HG03045 (cell line): ENCODE results near the gene PRSS3.
"Not testable (repeated sequence)": the region's sequence is repeated elsewhere in the genome, so short reads cannot be mapped to it uniquely, and the experiment has no call there.

Experiments
- ATAC-seq: cut with Tn5 transposase; IDR thresholded peaks from one replicate; pipeline ENCODE4 v1.9.1; 2021; ENCODE audit warnings: mild to moderate bottlenecking, moderate library complexity; ENCODE audit not compliant: unreplicated experiment

PRSS3 gene

DNA sequence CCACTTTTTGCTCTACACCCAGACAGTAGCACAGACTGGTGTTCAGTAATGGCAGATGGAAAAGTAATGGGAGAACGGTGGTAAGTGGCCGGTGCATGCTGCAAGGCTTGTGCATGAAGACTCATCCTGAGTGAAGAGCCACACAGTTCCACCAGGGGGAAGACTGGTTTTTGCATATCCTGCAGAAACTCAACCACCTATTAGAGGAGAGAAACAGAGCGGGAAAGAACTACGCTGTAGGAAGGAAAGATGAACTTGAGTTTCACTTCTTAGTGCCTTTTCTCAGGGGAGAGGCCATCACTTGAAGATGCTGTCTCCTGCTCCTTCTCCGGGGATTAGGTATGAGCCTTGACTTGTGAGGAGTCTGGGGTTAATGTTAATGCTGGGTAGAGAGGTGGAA lies 9.4 kb upstream of the PRSS3 start:
- ATAC-seq: no peak

DNA sequence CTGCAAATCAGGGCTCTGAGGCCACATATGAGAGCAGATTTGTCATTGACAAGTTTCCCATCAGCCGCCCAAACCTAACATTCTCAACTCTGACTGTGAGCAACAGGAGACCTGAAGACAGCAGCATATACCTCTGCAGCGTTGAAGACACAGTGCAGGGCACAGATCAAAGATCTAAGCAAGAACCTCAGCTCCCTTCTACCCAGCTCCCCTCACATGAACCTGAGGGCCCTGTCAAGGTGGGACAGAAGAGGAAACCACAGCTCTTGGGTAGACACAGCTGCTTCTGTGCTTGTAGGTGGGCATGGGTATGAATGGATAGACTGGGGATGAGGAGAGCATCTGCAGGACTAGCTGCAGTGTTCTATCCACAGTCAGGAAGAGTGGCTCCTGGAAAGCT lies 8.7 kb upstream of the PRSS3 start:
- no peak for ATAC-seq

DNA sequence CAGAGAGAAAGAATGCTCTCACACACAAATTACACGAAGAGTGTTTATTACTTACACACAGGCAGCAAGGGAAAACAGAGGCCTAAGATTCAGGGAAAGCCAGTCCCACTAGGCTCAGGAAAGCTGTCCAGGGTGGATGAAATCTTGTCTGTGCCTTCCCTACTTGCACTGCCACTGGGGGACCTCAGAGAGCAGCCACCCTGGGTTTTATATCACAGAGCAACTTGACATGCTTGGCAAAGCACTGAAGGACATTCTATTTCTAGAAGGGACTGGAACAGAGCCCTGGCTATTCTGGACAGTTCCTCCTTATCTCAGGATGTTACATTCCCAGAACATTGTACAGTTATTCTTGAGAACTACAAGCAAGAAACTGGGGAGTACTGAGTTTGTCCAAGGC lies 7.5 kb upstream of the PRSS3 start:
- no peak for ATAC-seq

DNA sequence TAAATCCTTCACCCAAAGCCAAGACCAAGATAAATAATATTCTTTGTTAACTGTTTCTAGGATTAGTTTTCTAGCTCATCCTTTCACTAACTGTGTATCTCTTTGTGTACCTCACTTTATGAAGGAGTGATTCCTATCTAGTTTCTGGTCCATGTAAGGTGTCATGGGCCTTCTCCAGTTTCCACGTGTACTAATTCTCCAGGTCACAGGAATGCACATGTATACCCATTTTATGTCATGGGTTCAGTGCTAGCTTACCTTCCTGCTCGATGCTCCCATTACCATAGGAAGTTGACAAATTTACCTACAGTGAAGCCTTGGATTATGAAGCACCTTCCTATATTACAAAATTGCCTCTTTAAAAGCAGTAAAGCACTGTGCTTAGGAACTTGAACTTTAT lies 5.9 kb upstream of the PRSS3 start:
- ATAC-seq: not testable (repeated sequence)

DNA sequence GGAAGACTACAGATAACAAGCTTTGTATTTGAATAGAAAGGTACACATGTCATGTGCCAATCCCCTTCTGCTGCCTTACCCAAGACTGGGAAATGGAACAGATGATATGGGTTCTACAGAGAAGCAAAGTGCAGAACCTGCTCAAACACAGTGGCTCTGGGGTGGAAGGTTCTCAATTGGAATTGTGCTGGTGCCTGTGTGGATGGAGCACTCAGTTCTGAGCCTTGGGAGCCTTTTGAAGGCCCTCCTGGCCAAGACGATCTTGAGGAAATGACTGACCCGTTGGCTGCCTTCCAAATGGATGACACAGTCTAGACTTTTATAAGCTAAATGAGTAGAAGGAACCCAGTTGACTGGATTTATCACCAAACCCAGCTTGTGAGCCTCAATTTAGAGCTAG lies 4.2 kb upstream of the PRSS3 start:
- no peak for ATAC-seq

DNA sequence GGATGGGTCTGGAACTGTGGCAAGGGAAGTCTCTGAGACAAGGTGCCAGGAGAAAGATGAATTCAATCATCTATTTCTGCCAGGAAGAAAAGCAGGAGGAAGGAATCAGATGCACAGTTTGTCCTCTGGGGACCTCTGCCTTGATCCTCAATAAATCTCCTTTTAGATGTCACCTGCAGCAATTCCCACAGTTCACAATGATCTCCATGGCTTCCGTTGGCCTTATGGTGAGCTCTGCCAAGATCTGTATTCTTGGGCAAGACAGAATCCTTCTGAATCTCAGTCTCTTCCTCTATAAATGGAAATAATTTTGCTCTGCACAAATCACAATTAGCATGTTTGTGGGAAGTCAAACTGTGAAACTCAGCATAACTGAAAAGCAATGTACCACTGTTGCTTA lies 1.9 kb upstream of the PRSS3 start:
- ATAC-seq: not testable (repeated sequence)

DNA sequence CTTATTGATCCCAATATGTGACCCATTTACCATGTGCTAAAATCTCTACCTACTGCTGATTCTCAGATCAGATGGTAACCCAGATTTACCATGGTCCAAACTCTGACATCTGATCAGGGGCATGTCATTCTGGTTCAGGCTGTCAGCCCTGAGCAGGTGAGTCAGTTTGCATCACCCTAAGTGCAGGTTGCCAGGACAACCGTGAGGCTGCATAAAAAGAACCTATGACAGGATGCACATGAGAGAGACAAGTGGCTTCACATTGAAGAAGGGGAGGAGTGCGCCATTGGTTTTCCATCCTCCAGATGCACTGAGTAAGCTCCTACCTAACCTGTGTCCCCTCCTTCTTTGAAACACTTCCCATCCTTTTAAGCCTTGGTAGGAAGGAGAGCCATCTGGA lies 801 bp upstream of the PRSS3 start:
- no peak for ATAC-seq

DNA sequence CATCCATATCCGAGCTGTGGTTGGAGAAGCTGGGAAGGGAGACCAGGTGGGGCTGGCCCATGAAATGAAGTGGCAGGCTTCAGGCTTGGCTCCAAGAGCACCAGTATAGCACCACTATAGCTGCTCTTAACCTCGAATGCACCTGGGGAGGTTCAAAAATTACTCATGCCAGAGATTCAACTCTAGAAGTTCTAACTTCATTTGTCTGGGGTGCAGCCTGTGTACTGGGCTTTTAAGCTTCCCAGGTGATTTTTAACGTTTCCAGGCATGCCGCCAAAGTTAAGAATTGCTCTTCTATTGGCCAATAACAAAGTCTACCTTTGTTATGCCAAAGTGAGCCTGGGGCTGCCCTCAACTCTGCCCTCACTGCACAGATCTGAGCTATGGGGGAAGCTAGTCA lies 458 bp downstream of the PRSS3 start:
- no peak for ATAC-seq

DNA sequence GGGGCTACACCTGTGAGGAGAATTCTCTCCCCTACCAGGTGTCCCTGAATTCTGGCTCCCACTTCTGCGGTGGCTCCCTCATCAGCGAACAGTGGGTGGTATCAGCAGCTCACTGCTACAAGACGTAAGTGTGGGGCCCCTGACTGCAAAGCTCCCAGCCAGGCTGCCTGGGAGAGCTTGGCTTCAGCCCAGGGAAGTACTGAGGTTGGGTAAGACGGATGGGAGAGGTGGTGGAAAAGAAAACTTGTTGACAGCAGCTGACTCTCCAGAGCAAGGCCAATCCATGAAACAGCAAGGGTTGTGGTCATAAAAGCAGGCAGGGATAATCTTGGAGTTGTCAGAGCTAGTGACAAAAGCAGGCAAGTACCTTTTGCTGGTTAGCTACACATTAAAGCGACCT lies 1.3 kb downstream of the PRSS3 start:
- ATAC-seq: not testable (repeated sequence)

DNA sequence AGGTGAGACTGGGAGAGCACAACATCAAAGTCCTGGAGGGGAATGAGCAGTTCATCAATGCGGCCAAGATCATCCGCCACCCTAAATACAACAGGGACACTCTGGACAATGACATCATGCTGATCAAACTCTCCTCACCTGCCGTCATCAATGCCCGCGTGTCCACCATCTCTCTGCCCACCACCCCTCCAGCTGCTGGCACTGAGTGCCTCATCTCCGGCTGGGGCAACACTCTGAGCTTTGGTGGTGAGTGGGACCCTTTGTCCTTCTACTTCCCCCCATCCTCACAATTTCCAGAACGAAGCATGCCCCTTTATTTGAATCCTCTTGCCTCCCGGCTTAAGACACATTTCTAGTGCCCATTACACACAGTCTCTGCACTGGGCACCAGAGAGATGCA lies 2.5 kb downstream of the PRSS3 start:
- ATAC-seq: no peak

DNA sequence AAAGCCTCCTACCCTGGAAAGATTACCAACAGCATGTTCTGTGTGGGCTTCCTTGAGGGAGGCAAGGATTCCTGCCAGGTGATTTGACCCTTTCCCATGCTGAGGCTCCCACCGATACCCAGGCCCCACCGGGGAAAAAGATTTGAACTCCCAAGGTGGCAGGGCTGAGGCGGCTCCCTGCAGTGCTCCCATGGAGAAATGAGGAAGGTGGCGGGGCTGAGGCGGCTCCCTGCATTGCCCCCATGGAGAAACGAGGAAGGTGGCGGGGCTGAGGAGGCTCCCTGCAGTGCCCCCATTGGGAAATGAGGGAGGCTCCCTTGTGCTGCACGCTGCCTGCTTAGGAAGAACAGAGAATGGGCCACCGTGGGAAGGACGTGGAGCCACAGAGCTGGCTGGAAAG lies 3.2 kb downstream of the PRSS3 start:
- no peak for ATAC-seq

DNA sequence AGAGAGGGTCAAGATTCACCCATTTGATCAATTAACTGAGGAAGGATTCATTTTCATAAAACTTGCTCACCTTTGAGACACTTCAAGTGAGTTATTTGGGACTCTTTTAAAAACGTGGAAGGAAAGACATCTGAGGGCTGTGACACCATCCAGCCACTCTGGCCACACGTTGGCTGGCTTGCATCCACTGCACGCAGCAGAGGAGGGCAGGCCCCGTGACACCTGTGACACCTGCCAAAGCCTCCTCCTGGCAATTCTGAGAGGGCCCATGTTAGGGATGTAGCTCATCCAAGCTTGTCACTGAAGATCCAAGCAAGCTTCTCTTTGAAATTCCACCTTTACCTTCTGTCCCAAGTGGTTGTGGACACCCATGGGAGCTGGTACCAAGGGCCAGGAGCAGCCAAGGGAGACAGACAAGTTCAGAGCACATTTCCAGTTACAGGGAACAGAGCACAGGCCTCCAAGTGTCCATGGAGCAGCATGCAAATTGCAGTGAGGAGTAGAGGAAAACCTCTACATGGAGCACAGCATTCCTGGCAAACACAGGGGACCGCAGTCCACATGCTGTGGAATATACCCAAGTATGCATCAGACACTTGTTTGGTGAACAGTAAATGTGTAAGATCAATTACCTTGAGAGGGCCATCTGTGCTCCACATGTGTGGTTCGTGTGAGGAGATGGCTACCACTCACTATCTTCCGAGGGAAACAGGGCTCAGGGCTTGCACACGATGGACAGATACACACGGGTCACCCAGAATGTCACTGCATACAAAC lies 4.8 kb downstream of the PRSS3 start:
- ATAC-seq: no peak

DNA sequence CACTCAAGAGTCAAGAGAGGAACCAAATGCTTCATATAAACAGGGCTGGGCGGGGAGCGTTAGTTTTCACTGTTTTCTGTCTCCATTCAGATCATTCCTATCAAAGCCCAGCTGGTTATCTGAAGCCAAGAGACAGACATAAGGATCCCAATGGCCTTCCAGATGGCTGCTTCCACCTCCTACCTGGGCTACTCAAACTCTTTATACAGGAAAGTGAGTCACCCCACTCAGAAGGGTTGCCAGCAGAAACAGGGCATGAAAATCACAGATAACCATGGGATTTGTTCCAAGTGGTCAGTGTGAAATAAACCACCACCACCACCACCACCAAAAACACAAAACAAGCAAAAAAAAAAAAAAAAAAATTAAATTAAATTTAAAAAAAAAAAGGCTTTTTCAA lies 5.5 kb downstream of the PRSS3 start:
- ATAC-seq: no peak

DNA sequence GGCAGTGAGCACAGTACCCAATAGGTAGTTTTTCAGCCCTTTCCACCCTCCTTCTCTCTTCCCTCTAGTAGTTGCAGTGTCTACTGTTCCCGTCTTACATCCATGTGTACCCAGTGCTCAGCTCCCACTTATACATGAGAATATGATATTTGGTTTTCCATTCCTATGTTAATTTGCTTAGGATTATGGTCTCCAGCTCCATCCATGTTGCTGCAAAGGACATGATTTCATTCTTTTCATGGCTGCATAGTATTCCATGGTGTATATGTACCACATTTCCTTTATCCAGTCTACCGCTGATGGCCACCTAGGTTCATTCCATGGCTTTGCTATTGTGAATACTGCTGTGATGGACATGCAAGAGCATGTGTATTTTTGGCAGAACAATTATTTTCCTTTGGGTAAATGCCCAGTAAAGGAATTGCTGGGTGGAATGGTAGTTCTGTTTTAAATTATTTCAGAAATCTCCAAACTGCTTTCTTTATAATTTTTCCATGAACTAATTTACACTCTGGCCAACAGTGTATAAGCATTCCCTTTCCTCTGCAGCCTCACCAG lies 6.7 kb downstream of the PRSS3 start:
- not testable (repeated sequence) for ATAC-seq

DNA sequence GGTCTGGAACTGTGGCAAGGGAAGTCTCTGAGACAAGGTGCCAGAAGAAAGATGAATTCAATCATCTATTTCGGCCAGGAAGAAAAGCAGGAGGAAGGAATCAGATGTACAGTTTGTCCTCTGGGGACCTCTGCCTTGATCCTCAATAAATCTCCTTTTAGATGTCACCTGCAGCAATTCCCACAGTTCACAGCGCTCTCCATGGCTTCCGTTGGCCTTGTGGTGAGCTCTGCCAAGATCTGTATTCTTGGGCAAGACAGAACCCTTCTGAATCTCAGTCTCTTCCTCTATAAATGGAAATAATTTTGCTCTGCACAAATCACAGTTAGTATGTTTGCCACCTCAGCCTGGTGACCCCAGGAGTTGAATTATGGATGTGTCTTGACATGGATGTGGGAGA lies 8.8 kb downstream of the PRSS3 start:
- not testable (repeated sequence) for ATAC-seq

DNA sequence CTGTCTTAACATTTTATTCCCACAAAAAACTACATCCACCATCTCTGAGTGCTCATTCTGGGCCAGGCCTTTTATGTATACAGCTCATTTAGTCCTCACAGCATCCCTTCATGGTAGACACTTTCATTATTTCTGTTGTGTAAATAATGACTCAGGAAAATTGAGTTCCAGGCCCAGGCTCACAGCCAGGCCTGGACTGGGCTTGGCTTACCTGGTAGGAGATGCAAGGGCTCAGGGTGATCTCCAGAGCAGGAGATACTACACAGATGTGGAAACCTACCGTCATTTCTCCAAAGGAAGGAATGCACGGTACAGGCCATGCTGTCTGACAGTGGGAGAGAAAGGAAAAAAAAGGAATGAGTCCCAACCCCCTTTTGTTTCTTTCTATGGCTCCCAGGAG lies 11.8 kb downstream of the PRSS3 start:
- ATAC-seq: not testable (repeated sequence)

DNA sequence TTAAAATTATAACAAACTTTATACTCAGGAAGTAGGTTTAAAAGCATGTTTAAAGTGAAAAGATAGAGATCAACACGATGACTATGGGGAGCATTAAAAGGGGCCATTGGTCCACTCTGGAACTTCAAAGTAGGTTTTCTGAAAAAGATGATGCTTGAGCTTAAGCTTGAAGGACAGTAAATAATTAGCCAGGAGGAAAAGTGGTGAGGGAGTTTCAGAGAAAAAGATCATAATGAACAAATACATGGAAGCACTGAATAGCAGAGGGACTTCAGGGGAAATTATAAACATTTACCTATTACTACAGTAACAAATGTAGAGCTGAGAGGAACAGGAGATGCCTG lies 13.6 kb downstream of the PRSS3 start:
- not testable (repeated sequence) for ATAC-seq

DNA sequence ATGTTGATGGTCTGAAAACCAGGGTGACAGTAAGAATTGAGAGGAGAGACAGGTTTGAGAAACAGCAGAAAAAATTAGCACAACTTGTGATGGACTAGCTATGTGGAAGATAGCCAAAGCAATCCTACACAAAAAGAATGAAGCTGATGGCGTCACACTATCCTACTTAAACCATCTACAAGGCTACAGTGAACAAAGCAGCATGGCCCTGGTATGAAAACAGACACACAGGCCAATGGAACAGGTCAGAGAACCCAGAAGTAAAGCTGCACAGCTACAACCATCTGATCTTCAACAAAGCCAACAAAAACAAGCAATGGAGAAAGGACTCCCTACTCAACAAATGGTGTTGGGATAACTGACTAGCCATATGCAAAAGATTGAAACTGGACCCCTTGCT lies 14.1 kb downstream of the PRSS3 start:
- ATAC-seq: no peak

DNA sequence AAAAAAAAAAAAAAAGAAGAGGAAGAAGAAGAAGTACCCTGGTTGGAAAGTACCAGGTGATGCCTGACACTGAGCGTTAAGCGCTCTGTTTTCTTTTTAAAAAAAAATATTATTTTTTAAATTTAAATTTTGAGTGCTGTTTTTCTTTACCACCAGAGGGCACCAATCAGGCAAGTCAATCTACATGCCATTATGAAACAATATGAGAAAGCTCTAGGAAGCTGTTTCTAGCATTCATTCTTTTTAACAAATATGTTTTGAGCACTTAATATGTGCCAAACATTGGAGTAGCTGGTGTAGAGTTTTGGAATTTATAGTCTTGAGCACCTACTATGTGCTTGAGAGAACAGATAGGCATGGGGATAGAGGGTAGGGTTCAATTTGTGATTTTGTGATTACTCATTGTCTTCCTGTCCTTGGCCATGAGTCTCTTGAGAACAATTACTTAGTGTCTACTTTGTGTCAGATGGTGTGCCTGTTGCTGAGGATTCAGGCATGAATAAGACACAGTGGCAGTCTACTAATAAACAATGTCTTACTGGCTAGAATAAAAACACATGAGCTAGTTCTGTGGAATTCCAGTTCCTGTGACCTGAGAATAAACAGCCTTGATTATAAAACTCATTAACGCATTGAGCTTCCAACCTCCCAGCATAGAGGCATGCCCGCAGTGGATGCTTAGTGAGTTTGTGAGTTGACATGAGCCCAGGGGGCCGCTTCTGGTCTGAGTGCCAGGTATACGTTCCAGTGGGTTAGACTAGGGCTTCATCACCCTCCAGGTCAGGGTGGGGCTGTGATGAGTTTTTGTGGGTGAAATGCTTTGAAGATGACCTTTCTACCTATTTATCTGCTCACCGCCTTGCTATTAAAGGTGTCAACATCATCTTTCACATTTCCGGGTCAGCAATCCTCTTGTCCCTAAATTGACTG lies 18.6 kb downstream of the PRSS3 start:
- ATAC-seq: no peak

DNA sequence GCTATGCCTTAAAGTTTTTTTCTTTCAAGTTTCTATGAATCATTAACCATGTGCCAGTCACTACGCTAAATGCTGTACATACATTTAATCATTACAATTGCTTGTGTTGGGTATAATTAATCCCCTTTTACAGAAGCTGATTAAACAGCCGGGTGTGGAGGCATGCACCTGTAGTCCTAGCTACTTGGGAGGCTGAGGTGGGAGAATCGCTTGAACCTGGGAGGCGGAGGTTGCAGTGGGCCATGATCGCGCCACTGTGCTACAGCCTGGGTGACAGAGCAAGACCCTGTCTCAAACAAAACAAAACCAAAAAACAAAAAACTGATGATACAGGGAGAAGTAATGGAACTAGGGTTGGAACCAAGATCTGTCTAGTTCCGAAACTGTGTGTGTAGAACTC lies 20.4 kb downstream of the PRSS3 start:
- ATAC-seq: no peak

DNA sequence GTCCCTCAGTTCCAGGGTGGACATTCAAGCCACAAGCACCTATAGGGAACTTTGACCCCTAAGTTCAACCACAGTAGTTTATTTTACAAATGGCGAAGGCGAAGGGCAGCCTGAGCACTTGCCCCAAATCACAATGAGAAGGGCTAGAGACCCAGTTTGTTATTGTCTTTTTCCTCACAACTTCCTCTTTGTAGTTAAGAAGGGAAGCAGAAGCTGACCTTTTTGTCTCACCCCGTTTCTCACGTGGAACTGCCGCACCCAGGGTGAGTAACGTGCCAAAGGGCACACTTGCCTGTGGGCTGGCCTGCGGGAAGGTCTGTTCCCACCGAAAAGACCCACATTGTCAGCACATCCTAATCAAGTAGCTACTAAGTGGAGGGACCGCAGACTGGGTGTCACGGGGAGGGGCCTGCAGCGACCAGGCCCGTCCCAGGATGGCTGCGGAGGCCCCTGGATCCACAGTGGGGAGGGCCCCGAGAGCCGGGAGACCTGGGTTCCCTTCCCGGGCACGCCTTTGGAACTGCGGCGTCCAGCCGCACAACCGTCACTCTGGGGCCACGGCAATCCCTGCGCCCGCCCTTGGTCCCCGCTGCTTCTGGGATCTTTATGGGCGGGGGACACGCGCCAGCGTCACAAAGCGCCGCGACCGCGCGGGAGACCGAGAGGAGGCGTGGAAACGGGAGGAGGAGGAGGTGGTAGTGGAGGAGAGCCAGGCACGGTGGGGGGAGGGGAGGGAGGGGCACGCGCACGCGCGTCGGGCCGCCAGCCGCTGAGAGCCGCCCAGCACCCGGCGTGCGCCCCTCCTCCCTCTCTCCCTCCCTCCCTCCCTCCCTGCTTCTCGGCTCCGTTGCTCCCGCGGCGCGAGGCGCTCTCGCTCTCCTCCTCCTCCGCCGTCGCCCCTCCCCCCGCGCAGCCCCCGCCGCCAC lies 21.2 kb downstream of the PRSS3 start, which contains the start of gene UBE2R2:
TSS of gene UBE2R2 (plus strand) at position 834 of the 926 bp plus-strand sequence. CDS start 598 bp downstream, outside the sequence.
- peak; percentile 66 for ATAC-seq
